Measurements from ENCODE around the gene PAM. TPM values are rescaled to one million over a fixed set of nuclear protein-coding genes. Genes with fewer than 3 reads are reported as not detected.
"Not testable (repeated sequence)": the region's sequence is repeated elsewhere in the genome, so short reads cannot be mapped to it uniquely, and the experiment has no call there.

Gene PAM
- polyA plus RNA-seq, 1 donor: 104 TPM

- DNase-seq: not testable (repeated sequence)
Measured at GRCh38 chr5:102751903-102752376, 3.2 kb upstream of the PAM start.

- DNase-seq: peak; percentile 6
Measured at GRCh38 chr5:102753889-102754766, 977 bp upstream of the PAM start.

- peak; percentile 40 for DNase-seq
Measured at GRCh38 chr5:102755686-102756371, 724 bp downstream of the PAM start.

- no peak for DNase-seq
Measured at GRCh38 chr5:102758576-102758975, 3.5 kb downstream of the PAM start.

- DNase-seq: no peak
Measured at GRCh38 chr5:102759289-102759688, 4.2 kb downstream of the PAM start.

GRCh38 chr5:102759700-102760099 lies 4.6 kb downstream of the PAM start:
- no peak for DNase-seq

GRCh38 chr5:102760815-102761214 lies 5.7 kb downstream of the PAM start:
- DNase-seq: no peak

GRCh38 chr5:102762095-102762534 lies 7.0 kb downstream of the PAM start:
- no peak for DNase-seq

GRCh38 chr5:102762562-102763227 lies 7.6 kb downstream of the PAM start:
- no peak for DNase-seq

GRCh38 chr5:102763734-102764133 lies 8.6 kb downstream of the PAM start:
- DNase-seq: no peak

GRCh38 chr5:102764381-102765004 lies 9.4 kb downstream of the PAM start:
- no peak for DNase-seq

- DNase-seq: no peak
Measured at GRCh38 chr5:102765350-102765749, 10.2 kb downstream of the PAM start.

GRCh38 chr5:102766295-102767090 lies 11.4 kb downstream of the PAM start:
- no peak for DNase-seq

GRCh38 chr5:102767862-102768261 lies 12.8 kb downstream of the PAM start:
- no peak for DNase-seq

- DNase-seq: no peak
Measured at GRCh38 chr5:102770803-102771202, 15.7 kb downstream of the PAM start.

GRCh38 chr5:102771435-102771834 lies 16.3 kb downstream of the PAM start:
- DNase-seq: no peak

GRCh38 chr5:102772273-102772672 lies 17.2 kb downstream of the PAM start:
- DNase-seq: no peak

GRCh38 chr5:102773133-102773532 lies 18.0 kb downstream of the PAM start:
- no peak for DNase-seq

GRCh38 chr5:102775756-102776155 lies 20.7 kb downstream of the PAM start:
- not testable (repeated sequence) for DNase-seq

- no peak for DNase-seq
Measured at GRCh38 chr5:102777099-102777498, 22.0 kb downstream of the PAM start.

GRCh38 chr5:102778478-102778877 lies 23.4 kb downstream of the PAM start:
- DNase-seq: no peak

GRCh38 chr5:102781359-102781758 lies 26.3 kb downstream of the PAM start:
- no peak for DNase-seq
